Gastroesophageal sphincter (tissue), 3 donors: Measurements from ENCODE around the gene BLTP3A.

Experiments
- POLR2A ChIP-seq, 2 donors: fragments of 450-650 bp; IDR thresholded peaks; one replicate each; pipeline ENCODE4 v1.6.1; 2017; ENCODE audit warnings: antibody characterized with exemption in 2 of 2, mild to moderate bottlenecking in 2 of 2, moderate library complexity in 1 of 2
- POLR2AphosphoS5 ChIP-seq: sonication (generic); formaldehyde crosslinking; IDR thresholded peaks from one replicate; pipeline ENCODE4 v1.6.1; 2017; ENCODE audit warnings: antibody characterized with exemption
- TF ChIP-seq, protein P1 (sequence below), 4 experiments: fragments of 200-600 bp in 2 of 4; fragments of 450-650 bp in 2 of 4; sonication (generic) in 1 of 4; IDR thresholded peaks; one replicate each; pipeline ENCODE4 v1.5.1; 2017 to 2019; ENCODE audit warnings: antibody characterized with exemption in 4 of 4, mild to moderate bottlenecking in 2 of 4, moderate library complexity in 2 of 4

DNA sequence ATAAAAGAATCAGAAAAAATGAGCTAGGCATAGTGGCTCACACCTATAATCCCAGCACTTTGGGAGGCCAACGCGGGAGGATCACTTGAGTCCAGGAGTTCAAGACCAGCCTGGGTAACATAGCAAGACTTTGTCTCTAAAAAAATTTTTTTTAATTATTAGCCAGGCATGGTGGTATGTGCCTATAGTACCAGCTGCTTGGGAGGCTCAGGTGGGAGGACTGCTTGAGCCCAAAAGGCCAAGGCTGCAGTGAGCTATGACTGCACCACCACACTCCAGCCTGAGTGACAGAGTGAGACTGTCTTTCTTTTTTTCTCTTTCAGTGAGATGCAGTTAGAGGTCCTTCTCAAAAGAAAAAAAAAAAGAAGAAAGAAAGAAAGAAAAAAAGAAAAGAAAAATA lies 43.1 kb upstream of the BLTP3A start:
- TF ChIP-seq, protein P1, sequence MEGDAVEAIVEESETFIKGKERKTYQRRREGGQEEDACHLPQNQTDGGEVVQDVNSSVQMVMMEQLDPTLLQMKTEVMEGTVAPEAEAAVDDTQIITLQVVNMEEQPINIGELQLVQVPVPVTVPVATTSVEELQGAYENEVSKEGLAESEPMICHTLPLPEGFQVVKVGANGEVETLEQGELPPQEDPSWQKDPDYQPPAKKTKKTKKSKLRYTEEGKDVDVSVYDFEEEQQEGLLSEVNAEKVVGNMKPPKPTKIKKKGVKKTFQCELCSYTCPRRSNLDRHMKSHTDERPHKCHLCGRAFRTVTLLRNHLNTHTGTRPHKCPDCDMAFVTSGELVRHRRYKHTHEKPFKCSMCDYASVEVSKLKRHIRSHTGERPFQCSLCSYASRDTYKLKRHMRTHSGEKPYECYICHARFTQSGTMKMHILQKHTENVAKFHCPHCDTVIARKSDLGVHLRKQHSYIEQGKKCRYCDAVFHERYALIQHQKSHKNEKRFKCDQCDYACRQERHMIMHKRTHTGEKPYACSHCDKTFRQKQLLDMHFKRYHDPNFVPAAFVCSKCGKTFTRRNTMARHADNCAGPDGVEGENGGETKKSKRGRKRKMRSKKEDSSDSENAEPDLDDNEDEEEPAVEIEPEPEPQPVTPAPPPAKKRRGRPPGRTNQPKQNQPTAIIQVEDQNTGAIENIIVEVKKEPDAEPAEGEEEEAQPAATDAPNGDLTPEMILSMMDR (IDR thresholded peaks at IDR 0.05) = no peak
- TF ChIP-seq POLR2A (IDR thresholded peaks at IDR 0.05) = no peak
- TF ChIP-seq POLR2AphosphoS5 = no peak
